RWPE1 (cell line): ENCODE results near the gene PCSK1N.

Experiments used
- CTCF ChIA-PET: fragments of 350-600 bp; sonication (Branson Sonifier 250); formaldehyde crosslinking; extraction: SDS; loops from one replicate; lab custom pipeline; 2021; lab: Yijun Ruan, JAX
- POLR2A ChIA-PET: fragments of 400-600 bp; formaldehyde crosslinking; extraction: SDS; loops from one replicate; lab custom pipeline; 2020; ENCODE audit warnings: antibody characterized with exemption; ENCODE audit not compliant: low non-redundant PET; lab: Yijun Ruan, JAX
- DNase-seq: peaks from one replicate; pipeline ENCODE4 v3.0.0; 2012; ENCODE audit warnings: low spot score
- H3K27ac ChIP-seq: fragments of 450-650 bp; 2 replicates; pipeline ENCODE4 v1.5.1; 2017
- CTCF ChIP-seq: fragments of 450-650 bp; conservative IDR thresholded peaks from 2 replicates; pipeline ENCODE4 v1.5.1; 2017; ENCODE audit warnings: low read depth, mild to moderate bottlenecking

PCSK1N gene

DNA sequence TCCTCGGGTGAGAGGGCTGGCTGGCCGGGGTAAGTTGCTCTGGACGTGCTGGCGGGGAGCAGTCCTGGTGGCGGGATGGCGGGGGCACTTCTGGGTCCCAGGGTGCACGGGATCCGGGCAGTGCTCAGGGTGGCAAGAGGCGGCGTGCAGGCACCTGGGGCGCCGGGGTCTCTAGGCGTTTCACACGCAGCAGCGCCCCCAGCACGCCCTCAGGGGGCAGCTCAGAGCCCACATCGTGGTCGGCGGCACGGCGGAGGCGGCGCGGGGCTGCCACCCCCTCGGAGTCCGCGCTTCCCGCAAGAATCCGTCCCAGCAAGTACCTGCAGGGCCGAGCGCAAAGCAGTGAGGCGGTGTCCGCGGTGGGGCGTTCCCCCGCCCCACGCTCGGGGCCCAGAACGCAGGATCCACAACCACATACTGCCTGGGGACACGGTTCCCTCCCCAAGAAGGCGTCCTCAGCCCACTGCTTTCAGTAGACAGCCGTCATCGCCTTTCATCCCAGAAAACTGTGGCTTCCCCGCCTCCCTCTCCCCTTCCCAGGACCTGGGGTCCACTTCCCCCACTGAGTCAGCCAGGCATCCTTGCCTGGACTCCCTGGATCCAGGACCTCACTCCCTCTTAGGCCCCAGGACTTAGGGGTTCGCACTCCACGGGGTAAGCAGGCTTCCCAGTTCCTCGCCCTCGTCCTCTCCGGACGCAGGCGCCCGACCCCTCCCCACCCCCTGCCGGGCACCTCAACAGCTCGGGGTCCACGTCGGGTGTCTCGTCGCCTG, 4.1 kb downstream of the PCSK1N start:
- DNase-seq, result no peak
- no peak overlapping the region for H3K27ac ChIP-seq
- TF ChIP-seq CTCF, result no peak
- CTCF ChIA-PET, result no interaction called here
- POLR2A ChIA-PET, result no interaction called here

DNA sequence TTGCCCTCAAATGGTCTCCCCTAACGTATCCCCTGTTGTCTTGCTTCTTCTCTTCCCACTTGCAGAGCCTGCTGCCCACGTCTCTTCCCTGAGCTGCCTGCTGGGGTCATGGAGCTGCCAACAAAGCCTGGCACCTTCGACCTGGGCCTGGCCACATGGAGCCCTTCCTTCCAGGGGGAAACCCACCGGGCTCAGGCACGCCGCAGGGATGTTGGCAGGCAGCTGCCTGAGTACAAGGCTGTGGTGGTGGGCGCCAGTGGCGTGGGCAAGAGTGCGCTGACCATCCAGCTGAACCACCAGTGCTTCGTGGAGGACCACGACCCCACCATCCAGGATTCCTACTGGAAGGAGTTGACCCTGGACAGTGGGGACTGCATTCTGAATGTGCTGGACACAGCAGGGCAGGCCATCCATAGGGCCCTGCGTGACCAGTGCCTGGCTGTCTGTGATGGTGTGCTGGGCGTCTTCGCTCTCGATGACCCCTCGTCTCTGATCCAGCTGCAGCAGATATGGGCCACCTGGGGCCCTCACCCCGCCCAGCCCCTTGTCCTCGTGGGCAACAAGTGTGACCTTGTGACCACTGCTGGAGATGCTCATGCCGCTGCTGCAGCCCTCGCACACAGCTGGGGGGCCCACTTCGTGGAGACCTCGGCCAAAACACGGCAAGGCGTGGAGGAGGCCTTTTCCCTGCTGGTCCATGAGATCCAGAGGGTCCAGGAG, 6.2 kb downstream of the PCSK1N start:
- no peak for TF ChIP-seq CTCF
- ChIA-PET CTCF (no interaction called here), POLR2A (no interaction called here)
- no peak for DNase-seq
- H3K27ac ChIP-seq, result no peak overlapping the region

- ChIA-PET POLR2A (no interaction called here), CTCF (no interaction called here)
- H3K27ac ChIP-seq, result no peak overlapping the region
- DNase-seq, result no peak
- no peak for TF ChIP-seq CTCF
These were observed 7.8 kb downstream of the PCSK1N start for GRCh38 chrX:48827654-48827968.

GRCh38 chrX:48826876-48827653, 8.3 kb downstream of the PCSK1N start:
- no peak overlapping the region for H3K27ac ChIP-seq
- CTCF ChIA-PET, result no interaction called here
- DNase-seq, result no peak
- POLR2A ChIA-PET, result no interaction called here
- TF ChIP-seq CTCF, result no peak

- CTCF ChIA-PET, result no interaction called here
These were observed 9.1 kb downstream of the PCSK1N start, which contains the start of gene ERAS for GRCh38 chrX:48826135-48826875. ERAS (plus strand) TSS chrX:48826513; CDS start chrX:48829124, 2,611 bp downstream.

More at GRCh38 chrX:48826135-48826875, 9.1 kb downstream of the PCSK1N start, which contains the start of gene ERAS:
- POLR2A ChIA-PET, result no interaction called here
- no peak for DNase-seq
- no peak within 1 kb of the TSS for H3K27ac ChIP-seq
- TF ChIP-seq CTCF, result no peak
